ENCODE measurements around the gene TMEM212.
"Not testable (repeated sequence)": the region's sequence is repeated elsewhere in the genome, so short reads cannot be mapped to it uniquely, and the experiment has no call there.

The TMEM212 gene

DNA sequence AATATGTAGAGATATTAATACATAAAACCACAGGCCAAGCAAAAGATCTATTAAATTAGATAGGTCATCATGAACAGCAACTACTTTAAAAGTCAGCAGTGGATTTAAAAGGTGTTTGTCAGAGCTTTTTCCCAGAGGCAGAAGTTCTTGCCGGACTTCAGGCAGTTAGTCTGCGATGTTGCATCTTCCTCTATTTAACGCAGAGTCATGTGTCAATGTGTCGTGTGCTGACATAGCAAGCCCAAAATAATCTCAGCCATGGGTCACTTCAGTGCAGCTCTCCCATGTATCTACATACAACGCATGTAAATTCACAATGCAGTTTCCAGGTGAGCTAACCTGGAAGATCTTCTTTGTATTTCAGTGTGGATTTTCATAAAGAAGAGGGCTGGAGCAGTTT is 8.0 kb upstream of the TMEM212 start:
- no peak for FAIRE-seq

DNA sequence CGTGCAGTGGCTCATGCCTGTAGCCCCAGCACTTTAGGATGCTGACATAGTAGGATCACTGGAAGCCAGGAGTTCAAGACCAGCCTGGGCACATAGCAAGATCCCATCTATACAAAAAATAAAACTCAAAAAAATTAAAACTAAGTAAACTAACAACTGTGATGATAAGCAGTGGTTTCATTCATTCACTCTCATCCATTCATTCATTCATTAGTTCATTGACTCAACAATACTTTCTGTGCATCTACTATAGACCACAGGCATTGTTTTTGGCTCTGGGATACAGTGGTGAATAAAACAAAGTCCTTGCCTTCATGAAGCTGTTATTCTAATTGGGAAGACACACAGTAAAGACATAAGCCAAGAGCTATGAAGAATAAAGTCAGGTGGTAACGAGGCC is 7.5 kb upstream of the TMEM212 start:
- FAIRE-seq = no peak

- FAIRE-seq = no peak
Observed at GRCh38 chr3:171836855-171837254, 6.3 kb upstream of the TMEM212 start.

DNA sequence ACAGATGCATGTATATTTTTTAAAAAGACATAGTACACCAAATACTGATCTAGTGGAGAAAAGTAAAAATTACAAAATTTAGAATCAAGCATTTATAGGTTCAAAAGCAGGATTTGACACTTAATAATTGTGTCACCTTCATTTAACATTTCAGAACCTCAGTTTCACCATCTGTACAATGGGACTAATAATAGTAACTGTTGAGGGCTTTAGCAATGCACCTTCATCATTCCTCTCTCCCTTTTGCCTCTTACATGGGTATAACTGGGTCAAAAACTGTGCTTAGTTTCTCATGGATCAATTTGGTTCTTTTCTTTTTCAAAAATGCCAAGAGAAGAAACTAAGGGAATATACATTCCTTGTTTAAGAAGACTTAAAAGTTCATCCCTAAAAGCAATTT is 5.5 kb upstream of the TMEM212 start:
- FAIRE-seq = no peak

- FAIRE-seq = peak; percentile 77
Observed at GRCh38 chr3:171838218-171838720, 4.9 kb upstream of the TMEM212 start.

DNA sequence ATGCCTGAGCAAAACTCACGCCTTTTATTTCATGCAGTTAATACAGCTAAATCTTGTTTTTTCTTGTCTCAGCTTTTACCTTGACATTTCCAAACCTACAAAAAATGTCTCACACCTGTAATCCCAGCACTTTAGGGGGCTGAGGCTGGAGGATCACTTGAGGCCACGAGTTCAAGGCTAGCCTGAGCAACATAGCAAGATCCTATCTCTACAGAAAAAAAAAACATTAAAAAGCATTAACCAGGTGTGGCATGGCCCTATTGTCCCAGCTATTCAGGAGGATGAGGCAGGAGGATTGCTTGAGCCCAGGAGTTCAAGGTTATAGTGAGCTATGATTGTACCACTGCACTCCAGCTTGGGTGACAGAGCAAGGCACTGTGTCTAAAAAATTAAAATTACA is 3.9 kb upstream of the TMEM212 start:
- FAIRE-seq = no peak

- peak; percentile 9 for FAIRE-seq
Observed at GRCh38 chr3:171840445-171840810, 2.7 kb upstream of the TMEM212 start.

DNA sequence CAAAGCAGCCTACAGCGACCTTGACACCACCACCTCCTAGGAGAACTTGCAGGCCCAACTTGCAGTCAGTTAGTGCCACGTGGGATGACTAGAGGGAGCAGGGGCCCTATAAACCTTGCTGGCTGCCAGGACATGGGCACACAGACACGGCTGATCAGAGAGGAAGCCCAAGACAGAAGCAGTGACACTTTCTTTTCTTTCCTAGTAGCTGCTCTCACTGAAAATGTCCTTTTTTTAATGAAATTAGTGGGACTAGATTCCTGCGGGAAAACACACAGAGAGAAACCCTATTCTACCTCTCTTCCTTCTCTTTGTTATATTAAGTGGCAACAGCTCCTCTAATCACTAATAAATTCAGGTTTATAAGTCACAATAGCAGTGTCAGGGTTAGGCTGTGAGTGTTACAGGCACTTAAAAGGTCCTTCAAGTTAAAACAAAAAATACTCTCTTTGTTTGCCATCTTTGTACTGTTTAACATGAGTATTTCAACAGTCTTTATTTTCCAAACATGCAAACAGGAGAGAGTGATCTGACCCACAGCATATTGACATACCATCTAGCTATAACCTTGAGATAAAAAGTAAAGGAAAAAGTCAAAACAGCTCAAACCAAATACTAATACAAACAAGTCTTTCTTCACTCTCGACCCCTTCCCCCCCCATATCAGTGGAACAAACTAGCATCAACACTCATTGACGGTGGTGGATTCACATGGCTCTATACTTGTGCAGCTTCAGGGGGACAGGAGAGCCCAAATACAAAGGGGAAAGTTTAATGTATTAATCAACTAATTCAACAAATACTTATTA is 2.1 kb upstream of the TMEM212 start:
- no peak for FAIRE-seq

DNA sequence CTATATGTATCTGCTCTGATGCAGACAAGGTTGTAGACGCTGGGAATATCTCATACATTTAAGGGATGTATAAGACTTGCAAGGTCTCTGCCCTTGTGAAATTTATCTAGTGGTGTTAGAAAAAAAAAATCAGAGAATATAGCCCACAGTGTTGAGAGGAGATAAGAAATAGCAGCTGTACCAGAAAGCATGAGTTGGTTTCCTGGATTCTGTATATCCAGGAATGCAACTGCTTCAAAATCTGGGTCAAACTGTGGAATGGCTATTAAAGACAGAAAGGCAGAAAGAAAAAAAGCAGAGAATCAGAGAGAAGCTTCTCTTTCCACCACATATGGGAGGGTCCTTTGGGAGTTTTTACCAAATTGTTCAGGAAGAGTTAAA is 1.5 kb upstream of the TMEM212 start:
- no peak for FAIRE-seq

DNA sequence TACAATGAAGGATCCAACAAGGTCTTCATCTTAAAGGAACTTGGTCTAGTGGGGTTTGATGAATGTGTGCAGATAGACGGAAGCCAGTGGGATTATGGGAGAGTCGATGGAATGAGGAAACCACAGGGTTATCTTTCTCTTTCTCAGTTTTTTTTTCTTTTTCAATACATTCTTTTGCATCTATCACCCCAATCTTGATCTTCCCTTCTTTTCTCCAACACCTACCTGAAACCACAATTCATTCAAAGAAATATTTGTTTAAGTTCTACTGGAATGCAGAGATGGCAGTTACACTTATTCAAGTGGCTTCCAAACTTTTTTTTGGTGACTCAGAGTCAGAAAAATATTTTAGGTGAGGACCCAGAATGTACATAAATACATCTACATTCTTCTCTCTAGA is 1.7 kb downstream of the TMEM212 start:
- no peak for FAIRE-seq

DNA sequence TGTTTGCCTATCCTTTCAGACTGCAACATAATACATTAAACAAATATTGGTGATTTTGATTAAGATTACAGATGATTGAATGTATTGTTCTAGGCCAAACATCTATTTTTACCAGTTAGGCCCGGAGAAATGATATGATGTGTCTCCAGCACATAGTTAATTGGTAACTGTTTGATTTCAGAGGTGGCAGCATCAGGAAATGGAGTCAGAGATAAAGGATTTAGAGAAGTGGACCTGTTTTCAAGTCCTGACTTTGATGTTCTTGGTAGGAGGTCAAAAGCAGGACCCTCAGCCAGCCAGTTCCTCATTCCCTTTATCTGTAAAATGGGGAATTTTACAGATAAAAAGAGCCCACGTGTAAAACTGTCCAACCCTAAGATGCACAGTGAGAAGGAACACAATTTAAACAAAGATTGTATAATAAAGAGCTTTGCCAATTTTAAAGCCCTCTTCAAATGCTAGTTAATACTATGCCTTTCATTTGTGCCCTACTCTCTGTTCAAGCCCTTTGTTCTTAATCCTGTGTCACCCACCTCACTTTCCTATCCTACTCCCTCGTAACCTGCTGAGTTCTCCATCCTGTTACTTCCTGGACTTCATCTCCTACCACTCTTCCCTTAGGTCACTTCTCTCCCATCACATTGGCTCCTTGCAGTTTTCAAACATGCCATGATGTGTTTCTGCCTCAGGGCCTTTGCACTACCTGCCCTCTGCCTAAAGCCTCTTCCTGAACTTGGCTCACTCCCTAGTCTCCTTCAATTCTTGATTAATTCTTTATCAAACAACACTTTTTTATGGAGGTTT is 2.5 kb downstream of the TMEM212 start:
- FAIRE-seq = no peak

DNA sequence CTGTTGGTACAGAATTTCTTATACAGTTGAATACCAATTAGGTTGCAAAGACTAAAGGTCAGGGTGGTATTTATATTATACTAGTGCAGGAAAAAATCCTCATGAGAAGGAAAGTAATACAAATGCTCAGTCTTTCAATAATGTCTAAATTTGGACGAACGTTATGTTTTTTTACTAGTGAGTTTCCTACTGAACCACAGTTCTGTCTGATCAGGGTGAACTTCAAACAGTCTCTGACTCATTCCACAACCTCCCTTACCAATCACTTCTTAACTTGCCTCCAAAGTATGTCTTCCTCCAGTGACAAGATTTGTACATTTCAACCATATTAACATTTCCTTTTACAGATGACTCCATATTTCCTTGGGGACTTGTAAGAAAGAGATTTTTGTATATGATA is 3.4 kb downstream of the TMEM212 start:
- no peak for FAIRE-seq

DNA sequence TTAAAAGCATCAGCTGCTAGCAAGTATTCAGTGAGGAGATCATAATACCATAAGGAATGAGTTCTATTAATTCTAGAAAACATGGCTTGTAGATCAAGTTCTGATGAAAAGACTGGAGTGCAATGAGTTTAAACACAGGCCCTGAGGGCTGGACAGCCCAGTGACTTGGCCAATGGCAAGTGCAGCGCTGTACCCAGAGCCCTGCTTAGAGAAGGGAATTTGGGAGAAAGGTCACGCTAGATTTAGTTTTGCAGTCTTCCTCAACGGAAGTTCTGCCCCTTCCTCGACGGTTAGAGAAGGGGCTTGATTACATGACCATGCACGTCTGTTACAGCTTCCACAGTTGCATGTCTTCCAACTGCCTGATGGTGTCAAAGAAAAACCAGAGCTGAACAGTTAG is 4.0 kb downstream of the TMEM212 start:
- no peak for FAIRE-seq

- no peak for FAIRE-seq
Observed at GRCh38 chr3:171847595-171848259, 4.6 kb downstream of the TMEM212 start.

GRCh38 chr3:171849617-171850319 is 6.6 kb downstream of the TMEM212 start:
- no peak for FAIRE-seq

DNA sequence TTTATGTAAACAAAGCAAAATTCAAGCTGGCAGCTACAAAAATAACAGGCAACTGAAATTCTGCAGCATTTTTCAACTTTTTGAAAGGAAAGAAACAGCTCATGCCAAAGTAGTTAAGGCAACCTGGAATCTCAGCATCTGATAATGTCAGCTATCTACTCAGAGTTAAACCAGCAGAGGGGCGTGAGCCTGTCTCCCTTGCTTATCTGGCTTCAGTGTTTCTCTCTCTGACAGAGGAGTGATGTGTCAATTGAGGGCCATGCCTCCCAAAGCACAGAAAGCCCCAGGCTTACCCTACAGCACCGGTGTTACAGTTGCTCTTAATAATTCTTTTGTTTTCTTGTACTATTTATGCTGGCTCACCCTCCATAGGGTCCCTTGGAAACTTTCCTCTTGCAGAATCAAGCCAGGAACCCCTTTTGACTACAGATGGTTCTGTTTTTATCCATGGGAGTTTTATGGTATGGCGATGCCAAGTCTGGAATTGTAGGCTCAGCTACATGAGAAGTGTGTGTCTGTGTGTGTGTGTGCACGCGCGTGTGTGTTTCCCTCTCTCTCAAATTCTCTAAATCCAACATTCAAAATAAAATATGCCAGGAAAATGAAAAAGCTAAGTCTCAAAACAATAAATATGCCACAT is 7.3 kb downstream of the TMEM212 start:
- no peak for FAIRE-seq

GRCh38 chr3:171850960-171851659 is 8.0 kb downstream of the TMEM212 start:
- no peak for FAIRE-seq

DNA sequence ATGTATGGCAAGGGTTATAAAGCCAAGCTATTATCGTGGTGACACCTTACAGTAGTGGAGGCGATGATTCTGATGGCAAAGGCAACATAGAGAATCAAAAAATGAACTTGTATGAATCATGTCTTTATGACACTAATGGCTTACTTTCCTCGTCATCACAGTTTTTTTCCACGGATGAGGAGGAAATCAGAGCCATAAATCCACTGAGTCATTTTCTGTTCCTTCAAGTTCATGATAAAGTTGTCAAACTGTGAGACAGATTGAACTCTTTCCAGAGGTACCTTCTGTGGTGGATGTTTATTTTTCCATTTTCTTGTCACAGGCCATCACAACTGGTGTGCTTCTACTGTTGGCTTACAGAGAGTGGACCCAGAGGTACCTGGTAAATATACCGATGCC is 8.5 kb downstream of the TMEM212 start:
- no peak for FAIRE-seq

- FAIRE-seq = no peak
Observed at GRCh38 chr3:171854649-171855305, 11.6 kb downstream of the TMEM212 start.

GRCh38 chr3:171858770-171859169 is 15.6 kb downstream of the TMEM212 start:
- FAIRE-seq = not testable (repeated sequence)

- no peak for FAIRE-seq
Observed at GRCh38 chr3:171860830-171861535, 17.8 kb downstream of the TMEM212 start.

Data from TTC549 (cell line).